ENCODE data around the gene IFNK. TPM values are rescaled to one million over a fixed set of nuclear protein-coding genes. Genes with fewer than 3 reads are reported as not detected.

Gene IFNK
- total and polyA plus RNA-seq, 7 donors = not detected

DNA sequence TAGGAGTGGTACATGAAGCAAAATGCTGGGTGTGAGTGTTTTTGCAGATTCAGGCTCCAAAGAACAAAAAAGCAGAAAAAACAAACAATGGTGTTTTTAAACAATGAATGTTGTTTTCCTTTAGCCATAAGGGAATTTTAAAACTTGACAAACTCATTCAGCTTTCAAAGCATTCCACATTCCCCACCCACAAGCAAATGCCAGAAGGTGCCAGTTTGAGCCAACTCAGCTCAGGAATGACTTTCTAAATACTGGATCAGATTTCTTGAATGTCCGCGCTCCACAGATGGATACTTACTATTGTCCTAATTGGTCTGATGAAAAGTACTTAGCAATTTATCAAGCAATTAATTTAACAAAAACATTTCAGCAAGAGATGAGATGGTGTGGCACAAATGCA is 18.4 kb downstream of the IFNK start:
- Histone ChIP-seq H3K27ac (no peak overlapping the region), H3K9me3 (no peaks in the 10 kb centered on the region), H3K27me3 (no peaks in the 10 kb centered on the region), H3K36me3 (peaks cover 0 to 18% (median 0%) of the 10 kb centered on the region in 4 donors), H3K4me1 (peaks cover 0 to 44% (median 32%) of the 10 kb centered on the region in 4 donors), H3K4me3 (no peak overlapping the region)
- TF ChIP-seq POLR2A (IDR thresholded peaks at IDR 0.05) (no peak), POLR2AphosphoS5 (IDR thresholded peaks at IDR 0.05) (no peak), EP300 (IDR thresholded peaks at IDR 0.05) (no peak)
- TF ChIP-seq, protein P1, sequence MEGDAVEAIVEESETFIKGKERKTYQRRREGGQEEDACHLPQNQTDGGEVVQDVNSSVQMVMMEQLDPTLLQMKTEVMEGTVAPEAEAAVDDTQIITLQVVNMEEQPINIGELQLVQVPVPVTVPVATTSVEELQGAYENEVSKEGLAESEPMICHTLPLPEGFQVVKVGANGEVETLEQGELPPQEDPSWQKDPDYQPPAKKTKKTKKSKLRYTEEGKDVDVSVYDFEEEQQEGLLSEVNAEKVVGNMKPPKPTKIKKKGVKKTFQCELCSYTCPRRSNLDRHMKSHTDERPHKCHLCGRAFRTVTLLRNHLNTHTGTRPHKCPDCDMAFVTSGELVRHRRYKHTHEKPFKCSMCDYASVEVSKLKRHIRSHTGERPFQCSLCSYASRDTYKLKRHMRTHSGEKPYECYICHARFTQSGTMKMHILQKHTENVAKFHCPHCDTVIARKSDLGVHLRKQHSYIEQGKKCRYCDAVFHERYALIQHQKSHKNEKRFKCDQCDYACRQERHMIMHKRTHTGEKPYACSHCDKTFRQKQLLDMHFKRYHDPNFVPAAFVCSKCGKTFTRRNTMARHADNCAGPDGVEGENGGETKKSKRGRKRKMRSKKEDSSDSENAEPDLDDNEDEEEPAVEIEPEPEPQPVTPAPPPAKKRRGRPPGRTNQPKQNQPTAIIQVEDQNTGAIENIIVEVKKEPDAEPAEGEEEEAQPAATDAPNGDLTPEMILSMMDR (IDR thresholded peaks at IDR 0.05) = no peak
- 97 to 99% methylated on average over 2 of the region's 2 CpGs for WGBS, 2 donors
- intact Hi-C loops (cut with DNase I) = loop anchor here (10.0 kb wide), 2 partner anchors 418 to 508 kb away; no protein-coding TSS in a partner anchor
- no peak for DNase-seq

DNA sequence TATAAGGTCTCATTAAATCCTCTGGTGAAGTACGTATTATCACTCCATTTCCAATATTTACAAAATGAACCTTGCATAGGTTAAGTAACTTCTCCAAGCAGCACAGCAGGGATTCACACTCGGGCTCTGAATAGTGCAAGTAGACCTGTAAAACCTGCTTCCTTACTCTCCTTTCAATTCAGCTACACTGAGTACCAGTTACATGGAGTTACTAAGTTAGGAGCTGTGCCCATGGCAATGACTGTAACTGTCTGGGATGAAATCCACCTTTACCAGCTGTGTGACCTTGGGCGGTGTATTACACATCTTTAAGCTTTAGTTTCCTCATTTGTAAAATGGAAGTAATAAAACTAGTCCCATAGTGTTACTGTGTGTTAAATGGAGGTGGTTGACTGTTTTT is 21.4 kb downstream of the IFNK start:
- TF ChIP-seq POLR2A (IDR thresholded peaks at IDR 0.05) = no peak
- TF ChIP-seq EP300 (IDR thresholded peaks at IDR 0.05) = no peak
- TF ChIP-seq, protein P1 (IDR thresholded peaks at IDR 0.05) = no peak
- TF ChIP-seq POLR2AphosphoS5 (IDR thresholded peaks at IDR 0.05) = no peak
- H3K4me1 ChIP-seq = peaks cover 0 to 24% (median 16%) of the 10 kb centered on the region in 4 donors
- no peaks in the 10 kb centered on the region for H3K27me3 ChIP-seq
- intact Hi-C loops (cut with DNase I) = loop anchor here (10.0 kb wide), 2 partner anchors 421 to 511 kb away; no protein-coding TSS in a partner anchor
- H3K9me3 ChIP-seq = no peaks in the 10 kb centered on the region
- 26 to 80% methylated on average over 3 of the region's 3 CpGs for WGBS, 2 donors
- peaks cover 0 to 27% (median 0%) of the 10 kb centered on the region in 4 donors for H3K36me3 ChIP-seq
- DNase-seq = no peak
- H3K4me3 ChIP-seq = no peak overlapping the region
- H3K27ac ChIP-seq = no peak overlapping the region

DNA sequence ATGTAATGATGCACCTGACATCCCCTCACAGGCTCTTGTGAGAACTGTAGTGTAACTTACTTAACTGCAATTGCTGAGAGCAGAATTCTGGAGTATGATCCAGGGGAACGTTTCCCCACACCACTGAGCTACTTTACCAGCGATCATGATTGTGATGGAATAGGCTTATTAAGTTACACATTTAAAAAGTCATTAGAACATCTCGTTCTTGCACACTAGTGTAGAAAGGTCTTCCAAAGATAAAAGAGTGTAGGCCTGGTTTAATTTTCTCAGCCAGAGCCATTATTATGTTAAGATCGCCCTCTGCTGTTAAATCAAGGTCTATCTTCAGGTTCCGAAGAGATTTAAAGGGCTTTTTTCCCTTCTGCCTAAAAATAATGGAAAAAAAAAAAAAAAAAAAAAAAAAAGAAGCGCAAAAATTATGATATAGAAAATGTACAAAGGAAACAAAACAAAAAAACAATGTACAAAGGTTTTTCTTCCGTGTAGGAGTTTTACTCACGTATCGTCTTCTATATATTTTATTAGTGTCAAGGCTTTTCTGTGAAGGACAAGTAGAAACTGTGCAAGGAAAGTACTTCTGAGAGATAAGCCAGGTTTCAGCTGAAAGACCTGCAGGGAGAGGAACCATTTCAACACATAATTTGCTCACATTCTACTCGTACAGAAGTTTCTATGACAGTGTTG is 24.1 kb downstream of the IFNK start:
- H3K36me3 ChIP-seq = peaks cover 0 to 52% (median 0%) of the 10 kb centered on the region in 4 donors
- no peak overlapping the region for H3K4me3 ChIP-seq
- intact Hi-C loops (cut with DNase I) = loop anchor here (1.0 to 10.0 kb wide), 3 partner anchors 216 to 513 kb away; no protein-coding TSS in a partner anchor
- H3K4me1 ChIP-seq = peaks cover 0 to 6% (median 4%) of the 10 kb centered on the region in 4 donors
- H3K27ac ChIP-seq = peak overlapping the region in 3 of 4 donors; percentile 7 to 43 (median 24)
- TF ChIP-seq POLR2AphosphoS5 (IDR thresholded peaks at IDR 0.05) = no peak
- TF ChIP-seq, protein P1 (IDR thresholded peaks at IDR 0.05) = peak; percentile 23 to 50 (median 46)
- WGBS, 2 donors = 35 to 63% methylated on average over 10 of the region's 10 CpGs
- H3K27me3 ChIP-seq = no peaks in the 10 kb centered on the region
- no peaks in the 10 kb centered on the region for H3K9me3 ChIP-seq
- no peak for DNase-seq

DNA sequence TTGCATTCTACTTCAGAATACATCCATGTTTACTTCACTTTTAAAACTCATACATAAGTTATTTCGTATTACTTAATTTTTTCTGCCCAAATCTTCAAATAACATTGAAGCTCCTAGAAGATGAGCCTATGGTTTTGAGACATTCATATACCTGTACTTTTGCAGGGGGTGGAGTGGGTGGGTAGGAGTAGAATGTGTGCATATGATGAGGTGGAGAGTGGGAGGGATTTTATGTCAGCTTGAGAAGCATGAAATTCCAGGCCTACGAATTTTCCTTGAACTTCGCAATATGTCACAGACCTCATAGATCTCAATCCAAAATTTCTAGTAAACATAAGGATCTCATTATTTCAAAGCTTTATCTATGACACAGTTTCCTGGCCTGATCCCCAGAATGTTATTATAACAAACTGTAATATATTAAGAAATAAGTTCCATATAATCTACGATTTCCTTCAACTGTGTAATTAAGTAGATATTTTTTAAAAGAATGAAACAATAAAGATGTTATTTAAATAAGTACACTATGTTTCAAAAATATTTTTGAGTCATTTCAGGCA is 25.2 kb downstream of the IFNK start:
- H3K4me1 ChIP-seq = peaks cover 0 to 6% (median 4%) of the 10 kb centered on the region in 4 donors
- DNase-seq = no peak
- WGBS, 2 donors = 89 to 90% methylated on average over 4 of the region's 4 CpGs
- TF ChIP-seq POLR2A (IDR thresholded peaks at IDR 0.05) = no peak
- no peak for TF ChIP-seq POLR2AphosphoS5 (IDR thresholded peaks at IDR 0.05)
- TF ChIP-seq EP300 (IDR thresholded peaks at IDR 0.05) = no peak
- TF ChIP-seq, protein P1 (IDR thresholded peaks at IDR 0.05) = no peak
- intact Hi-C loops (cut with DNase I) = loop anchor here (10.0 kb wide), 2 partner anchors 424 to 514 kb away; no protein-coding TSS in a partner anchor
- H3K27me3 ChIP-seq = no peaks in the 10 kb centered on the region
- no peak overlapping the region for H3K27ac ChIP-seq
- no peak overlapping the region for H3K4me3 ChIP-seq
- H3K36me3 ChIP-seq = peaks cover 0 to 56% (median 6%) of the 10 kb centered on the region in 4 donors
- H3K9me3 ChIP-seq = no peaks in the 10 kb centered on the region
